GM18867 (cell line): ENCODE data around the gene M1AP.

Source experiments
- ATAC-seq: cut with Tn5 transposase; IDR thresholded peaks from one replicate; pipeline ENCODE4 v1.9.1; 2021; ENCODE audit warnings: mild to moderate bottlenecking, moderate library complexity; ENCODE audit not compliant: unreplicated experiment

Gene M1AP, protein sequence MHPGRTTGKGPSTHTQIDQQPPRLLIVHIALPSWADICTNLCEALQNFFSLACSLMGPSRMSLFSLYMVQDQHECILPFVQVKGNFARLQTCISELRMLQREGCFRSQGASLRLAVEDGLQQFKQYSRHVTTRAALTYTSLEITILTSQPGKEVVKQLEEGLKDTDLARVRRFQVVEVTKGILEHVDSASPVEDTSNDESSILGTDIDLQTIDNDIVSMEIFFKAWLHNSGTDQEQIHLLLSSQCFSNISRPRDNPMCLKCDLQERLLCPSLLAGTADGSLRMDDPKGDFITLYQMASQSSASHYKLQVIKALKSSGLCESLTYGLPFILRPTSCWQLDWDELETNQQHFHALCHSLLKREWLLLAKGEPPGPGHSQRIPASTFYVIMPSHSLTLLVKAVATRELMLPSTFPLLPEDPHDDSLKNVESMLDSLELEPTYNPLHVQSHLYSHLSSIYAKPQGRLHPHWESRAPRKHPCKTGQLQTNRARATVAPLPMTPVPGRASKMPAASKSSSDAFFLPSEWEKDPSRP

DNA sequence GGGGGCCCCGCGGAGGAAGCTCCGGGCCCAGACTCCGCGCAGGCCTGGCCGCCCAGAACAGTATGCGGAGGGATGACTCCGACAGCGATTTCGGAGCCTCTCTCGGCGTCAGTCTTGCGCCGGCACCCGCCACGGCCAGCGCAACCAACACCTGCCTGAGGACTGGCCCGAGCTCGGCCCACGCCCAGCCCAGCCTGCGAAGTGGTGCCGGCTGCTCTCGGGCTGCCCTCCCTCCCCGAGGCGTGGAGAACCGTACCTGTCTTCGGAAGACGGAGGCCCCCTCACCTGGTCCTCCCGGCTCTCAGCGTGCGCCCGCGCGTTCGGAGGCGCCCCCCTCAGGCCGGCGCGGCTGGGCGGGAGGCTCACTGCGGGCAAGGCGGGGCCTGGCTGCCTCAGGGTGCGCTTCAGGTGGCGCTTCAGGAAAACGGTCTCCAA is at the start of gene M1AP:
M1AP (minus strand) TSS at position 322 of the 435 bp plus-strand sequence. CDS start 8,055 bp downstream, outside the sequence.
- no peak for ATAC-seq

DNA sequence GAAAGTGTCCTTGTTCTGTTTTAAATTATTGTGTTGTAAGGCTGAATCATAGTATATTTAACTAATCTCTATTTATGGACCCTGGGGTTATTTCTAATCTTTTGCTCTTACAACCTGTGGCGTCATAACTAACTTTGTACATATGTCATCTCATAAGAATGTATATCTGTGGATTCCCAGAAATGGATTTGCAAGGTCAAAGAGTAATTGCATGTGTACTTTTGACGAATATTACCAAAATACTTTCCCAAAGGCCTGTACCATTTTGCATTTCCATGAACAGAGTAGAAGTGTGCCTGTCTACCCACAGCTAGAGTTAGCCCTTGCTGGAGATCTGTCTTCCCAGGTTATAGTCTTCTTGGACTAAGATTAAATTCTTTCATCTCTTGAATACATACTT is 48.7 kb upstream of the M1AP start:
- ATAC-seq = no peak

DNA sequence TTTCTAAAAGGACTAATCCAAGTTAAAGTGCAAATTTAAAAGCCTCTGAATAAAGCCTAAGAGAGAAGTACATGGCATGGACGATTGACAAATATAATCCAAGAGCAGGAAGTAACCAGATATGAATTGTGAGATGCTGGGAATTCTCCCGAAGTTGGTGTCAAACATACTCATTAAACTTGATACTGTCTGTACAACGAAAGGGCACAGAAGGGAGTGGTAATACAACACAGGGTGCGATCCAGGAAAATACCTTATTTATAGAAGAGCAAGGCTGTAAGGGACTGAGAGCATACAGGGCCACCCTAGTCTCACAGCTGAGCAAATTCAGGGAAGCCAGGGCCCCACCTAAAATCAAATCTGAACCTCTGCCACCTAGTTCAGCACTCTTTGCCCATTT is 47.5 kb upstream of the M1AP start:
- ATAC-seq = no peak

DNA sequence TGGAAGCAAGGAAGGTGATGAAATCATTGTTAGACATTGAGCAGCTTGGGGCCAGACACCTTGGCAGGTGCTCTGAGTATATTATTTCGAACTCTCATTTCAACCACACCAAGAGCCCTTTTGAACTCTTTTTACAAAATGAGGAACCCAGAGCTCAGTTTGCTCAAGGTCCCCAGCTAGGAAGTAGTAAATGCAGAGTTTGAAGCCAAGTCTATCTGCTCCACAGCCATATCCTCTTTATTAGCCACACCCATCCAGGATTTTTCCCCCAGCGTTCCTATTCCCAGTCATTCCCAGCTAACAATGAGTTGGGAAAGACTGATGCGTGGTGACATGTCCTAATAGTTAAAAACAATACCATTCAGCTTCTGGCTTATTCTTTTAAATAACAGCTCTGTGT is 46.2 kb upstream of the M1AP start:
- no peak for ATAC-seq

DNA sequence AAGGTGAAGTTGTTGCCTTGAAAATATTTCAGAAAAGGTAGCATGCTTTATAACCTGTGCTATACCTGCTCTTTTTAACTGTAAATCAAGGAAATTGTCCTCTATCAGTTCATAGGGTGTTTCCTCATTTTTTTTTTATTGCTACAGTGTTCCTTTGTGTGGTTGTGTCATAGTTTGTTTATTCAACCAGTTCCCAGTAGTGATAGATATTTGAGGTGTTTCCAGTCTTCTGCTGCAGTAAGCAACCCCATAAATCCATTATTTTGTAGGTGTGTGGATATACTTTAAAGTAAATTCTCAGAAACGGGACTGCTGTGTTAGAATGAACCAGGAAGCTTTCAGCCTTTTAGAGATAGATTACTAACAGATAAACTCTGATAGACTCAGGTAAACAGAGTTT is 45.5 kb upstream of the M1AP start:
- no peak for ATAC-seq

DNA sequence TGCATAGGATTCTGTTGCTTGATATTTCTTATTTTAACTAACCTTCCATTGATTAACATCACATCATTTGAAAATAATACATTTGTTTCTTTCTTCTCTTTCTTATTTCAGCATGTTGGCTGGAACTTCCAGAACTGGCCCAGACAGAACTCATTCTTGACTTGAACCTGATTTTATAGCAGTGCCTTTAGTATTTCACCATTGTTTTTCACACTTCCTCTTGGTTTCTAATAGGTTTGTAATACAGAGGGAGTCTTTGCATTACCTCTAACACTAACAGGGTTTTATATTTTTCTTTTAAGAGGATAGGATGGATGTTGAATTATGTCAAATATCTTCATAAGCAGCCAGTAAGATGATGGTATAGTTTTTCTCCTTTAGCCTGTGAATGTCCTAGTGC is 45.1 kb upstream of the M1AP start:
- no peak for ATAC-seq

DNA sequence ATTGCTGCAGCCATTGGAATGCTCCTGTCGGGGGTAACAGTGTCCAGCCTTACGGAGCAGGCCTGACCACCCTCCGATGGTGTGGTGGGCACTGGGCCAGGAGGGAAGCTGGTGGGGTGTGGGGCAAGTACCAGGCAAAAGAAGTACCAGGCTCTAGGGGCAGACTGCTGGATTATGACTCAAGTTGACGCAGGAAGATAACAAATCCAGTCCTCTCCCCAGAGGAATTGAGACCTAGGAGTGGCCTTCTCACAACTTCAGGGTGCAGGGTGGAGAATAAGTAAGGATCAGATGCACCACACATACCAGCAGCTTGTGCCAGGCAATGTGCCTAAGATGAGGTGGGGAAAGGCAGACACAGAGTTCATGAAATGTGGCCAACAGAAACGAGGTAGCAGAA is 43.8 kb upstream of the M1AP start:
- ATAC-seq = no peak

DNA sequence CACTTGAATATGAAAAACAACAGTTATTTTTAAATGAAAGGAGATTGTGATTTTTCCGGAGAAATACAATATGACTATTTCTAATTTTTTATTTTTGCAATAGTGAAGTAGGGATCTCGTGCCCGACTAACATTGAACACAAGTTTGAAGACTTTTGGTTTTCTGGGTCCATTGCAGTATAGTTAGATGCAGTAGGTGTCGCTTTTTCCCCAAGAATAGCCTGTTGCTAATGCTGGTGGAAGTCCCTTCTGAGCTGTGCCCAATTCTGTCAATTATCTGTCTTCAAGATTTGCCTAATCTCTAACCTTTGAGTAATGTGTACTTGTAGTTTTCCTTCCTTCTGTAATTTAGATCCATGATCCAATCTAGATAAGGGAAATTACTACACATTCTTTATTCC is 42.4 kb upstream of the M1AP start:
- ATAC-seq = peak; percentile 87

DNA sequence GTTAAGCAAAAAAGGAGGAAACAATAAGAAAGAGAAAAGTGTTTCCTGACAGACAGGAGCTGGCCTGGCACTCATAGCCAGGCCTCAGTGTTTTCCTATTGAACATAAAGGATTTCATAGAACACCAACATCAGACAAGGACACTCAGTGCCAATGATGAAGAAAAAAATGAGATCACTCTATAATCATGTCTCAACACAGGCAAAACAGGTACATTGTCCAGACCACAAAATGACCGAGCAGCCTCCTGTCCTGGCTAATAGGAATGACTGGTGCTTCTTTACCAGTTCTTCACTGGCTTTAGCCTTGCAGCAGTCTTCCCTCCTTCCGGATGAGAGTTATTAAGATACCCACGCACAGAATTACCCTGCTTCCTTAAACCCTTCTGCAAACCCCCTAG is 41.5 kb upstream of the M1AP start:
- no peak for ATAC-seq

DNA sequence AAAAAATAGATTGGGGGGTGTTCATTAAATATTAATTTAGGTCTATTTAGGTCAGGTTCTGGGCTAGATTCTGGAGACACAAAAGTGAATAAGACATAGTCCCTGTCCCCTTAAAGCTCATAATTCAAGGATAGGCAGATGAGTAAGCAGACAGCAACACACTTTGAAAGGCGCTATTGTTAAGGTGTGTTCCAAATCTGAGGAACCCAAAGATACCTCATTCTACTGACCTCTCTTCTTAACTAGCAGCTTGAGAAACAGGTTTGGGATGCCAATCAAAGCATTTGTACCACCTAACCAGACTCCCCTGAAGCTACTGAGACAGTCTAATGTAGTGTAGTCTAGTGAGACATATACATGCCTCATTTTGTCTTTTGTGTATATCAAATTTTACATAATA is 40.8 kb upstream of the M1AP start:
- ATAC-seq = no peak

DNA sequence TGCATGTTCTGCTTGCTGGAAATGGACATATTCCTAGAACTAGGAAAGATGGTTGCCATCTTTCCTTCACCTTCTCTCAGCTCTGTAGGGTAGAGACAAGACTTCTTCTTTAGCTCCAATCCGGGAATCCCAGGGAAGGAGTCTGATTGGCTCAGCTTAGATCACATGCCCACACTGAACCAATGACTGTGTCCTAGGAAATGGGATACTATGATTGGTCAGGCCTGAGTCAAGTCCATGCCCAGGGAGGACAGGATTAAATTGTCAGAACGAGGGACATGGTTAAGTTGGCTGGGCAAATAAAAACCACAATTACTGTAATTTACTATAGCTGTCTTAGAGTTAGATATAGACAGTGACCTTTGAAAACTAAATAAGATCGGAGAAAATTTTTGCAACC is 37.3 kb upstream of the M1AP start:
- ATAC-seq = no peak

DNA sequence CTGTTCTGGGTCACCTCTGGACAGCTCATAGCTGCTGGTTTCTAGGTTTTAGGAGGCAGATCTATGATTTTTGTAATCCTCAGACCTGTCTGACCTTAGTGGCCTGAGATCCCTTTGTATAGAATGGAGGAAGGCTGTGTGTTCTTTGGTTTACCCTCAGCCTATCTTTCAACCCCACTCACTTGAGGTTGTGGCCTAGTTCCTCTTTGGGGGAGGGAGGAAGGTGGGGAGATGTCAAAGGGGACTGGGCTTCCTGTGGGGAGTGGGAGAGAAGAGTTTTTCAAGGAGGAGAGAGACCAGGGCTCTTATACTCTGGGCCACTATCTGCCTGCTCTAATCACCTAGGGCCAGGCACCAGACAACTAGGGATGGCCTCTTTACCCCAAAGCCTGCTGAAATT is 34.4 kb upstream of the M1AP start:
- ATAC-seq = no peak

DNA sequence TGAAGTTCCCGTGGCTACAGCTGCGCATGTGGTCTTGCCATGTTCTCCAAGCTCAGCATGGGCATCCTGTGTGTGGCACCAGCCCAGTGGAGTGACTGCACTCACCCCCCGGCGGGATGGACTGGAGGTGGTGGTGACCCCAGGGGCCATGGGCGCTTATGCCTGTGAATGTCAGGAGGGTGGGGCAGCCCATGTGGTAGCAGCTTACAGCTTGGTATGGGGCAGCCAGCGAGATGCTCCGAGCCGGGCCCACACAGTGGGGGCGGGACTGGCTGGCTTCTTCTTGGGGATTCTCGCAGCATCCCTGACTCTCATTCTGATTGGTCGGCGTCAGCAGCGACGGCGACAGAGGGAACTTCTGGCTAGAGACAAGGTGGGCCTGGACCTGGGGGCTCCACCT is 31.5 kb upstream of the M1AP start:
- ATAC-seq = no peak

DNA sequence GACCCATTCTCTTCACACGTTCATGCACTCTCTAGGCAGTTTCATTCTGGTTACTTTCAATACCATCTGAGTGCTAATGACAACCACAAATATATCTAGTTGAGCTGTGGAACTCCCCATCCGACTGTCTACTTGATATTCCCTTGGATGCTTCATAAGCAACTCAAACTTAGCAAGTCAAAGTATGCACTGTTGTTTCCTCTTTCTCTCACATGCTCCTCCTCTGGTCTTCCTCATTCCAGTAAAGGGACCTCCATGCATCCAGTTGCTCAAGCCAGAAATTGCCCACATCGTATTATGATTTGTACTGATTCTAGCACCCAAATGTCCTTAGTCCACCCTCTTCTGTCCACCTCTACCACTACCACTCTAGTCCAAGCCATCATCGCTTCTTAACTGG is 28.2 kb upstream of the M1AP start:
- ATAC-seq = no peak

DNA sequence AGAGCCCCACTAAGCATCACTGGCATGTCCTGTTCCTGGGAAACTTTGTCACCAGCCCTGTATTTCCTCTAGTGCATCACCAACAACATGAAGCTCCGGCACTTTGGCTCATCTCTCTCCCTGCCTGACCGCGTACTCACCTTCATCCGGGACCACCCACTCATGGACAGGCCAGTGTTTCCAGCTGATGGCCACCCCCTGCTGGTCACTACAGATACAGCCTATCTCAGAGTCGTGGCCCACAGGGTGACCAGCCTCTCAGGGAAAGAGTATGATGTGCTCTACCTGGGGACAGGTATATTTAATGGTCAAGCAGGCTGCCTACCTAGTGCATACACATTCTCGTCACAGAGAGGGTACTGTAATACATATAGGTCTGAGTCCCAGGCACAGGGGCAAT is 27.0 kb upstream of the M1AP start:
- no peak for ATAC-seq

DNA sequence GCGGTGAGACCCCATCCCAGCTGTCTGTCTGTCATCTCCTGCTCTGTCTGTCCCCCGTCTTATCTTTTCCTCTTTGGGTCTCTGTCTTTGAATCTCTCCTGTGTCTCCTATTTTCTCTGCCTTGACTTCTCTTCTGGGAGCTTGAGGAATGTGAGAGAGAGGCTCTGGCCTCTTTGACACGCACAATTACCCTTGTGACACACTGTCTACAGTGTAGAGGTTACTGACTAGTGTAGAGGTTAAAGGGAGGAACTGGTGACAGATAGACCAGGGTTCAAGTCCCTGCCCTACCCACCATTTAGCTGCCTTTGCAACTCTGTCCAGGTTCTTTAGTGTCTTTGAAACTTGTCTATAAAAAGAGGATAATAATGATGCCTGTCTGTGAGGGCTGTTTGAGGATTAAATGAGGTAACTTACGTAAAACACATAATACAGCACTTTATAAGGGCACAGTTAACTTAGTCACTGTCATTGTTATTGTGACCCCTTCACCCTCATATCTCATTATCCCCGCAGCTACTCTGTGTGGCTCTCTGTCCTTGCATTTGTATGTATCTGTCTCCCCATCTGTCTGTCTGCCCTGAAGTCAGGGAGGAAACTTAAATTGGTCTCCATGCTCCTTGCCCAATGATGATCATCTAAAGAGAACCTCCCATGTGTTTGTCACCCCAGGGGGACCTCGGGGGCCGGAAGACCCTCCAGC is 25.8 kb upstream of the M1AP start:
- ATAC-seq = no peak

DNA sequence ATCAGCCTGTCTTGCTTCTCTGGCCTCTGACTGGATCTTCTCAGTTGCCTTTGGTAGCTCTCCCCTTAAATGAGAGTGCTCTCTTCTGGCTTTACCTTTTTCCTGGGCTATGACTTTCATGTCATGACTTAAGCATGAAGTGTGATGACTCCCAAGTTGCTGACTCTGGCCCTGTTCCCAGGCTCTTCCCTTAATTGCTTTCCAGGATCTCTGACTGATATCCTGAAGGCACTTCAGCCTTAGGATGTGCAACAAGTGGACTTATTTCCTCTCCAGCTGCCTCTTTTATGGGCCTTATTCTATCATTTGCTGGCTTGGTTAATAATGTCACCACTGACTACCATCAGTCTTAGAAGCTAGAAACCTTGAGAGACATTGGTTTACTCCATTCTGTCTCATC is 23.3 kb upstream of the M1AP start:
- ATAC-seq = no peak

DNA sequence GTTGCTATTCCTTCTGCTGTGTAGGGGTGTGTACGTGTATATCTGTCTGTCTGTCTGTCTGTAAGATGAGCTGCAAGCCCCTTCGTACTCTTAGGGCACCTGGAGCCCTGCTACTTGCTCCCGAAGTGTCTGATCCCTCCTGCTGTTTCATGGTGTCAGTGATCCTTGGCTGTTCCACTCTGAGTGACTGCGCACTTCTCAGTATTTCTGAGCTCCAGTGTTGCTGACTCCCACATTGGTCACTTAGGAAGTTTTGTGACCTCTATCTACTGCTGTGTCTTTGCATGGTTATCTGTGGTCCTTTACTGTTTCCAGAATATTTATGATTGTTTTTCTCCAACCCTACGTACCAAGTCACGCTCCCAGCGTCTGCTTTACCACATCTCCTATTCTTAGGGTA is 22.1 kb upstream of the M1AP start:
- ATAC-seq = no peak

DNA sequence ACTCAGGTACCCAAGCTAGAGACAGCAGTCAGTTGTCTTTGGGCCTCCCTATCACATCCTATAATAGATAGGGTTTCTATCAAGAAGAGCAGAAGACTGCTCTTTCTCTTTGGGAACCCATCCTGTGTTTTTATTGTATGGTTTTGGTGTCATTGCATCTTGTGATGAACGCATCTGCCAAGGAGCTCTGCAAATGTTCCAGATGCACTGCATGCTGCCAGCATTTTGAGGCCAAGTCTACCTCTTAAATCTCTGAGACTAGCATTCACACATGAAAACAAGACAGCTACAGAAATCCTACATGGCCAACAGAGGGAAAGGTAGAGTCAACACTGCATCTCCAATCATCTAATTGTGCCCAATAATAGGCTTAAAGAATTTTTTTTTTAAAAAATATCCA is 20.0 kb upstream of the M1AP start:
- ATAC-seq = no peak

DNA sequence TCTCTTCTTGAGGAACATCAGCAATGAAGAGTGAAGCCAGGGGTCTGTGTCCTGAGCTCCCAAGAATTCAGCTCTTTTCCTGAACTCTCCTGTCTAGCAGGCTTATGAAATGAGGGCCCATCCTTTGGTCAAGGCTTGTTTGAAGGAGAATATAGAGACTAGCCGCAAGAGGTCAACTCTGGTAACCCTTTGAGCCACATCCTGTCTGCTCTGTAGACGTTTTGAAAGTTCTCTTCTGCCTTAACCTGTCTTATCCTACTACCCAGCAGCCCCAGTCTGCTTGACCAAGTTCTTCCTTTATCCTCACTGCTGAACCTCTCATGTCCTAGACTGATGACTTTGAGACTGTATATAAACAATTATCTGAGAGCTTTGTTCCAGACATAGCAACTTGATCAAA is 11.3 kb upstream of the M1AP start:
- no peak for ATAC-seq

DNA sequence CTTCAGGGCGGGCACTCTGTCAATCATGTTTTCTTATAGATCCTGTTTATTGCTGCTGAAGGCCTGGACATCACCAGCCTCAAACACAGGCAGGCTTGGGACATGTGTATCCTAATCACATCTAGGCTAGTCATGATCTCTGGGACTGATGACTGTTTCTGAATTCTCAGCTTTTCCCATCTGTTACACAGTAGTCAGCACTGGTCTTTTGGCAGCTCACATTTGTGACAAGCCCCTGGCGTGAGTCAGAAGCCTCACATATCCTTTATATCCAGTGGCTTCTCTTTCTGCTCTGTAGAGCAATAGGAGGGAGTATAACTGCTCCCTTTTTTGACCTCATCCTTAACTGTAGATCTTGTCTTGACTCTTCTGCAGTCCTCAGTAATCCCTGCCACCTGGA is 10.4 kb upstream of the M1AP start:
- ATAC-seq = no peak

DNA sequence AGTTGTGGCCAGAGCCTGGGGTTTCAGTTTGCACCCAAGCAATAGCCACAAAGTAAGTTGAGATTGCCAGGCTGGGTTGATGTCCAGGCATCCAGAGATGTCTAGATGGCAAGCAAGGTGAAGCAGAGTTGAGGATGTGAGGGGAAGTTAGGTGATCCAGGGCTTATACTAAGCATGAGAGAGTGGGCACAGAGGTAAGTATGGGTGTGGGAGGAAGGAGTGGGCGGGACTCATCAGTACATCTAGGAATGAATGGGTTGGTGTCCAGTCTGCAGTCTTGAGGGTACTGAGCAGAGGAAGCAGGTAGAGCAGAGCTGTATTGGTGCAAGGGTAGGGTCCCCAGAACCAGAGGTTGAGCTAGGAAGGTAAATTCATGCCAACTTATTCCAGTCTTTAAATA is 7.4 kb upstream of the M1AP start:
- no peak for ATAC-seq
